Inflammatory macrophage treated with lipopolysaccharide for 4 hours (primary cell): ENCODE data around the gene TRPT1.

Experiments
- DNase-seq: peaks from one replicate; pipeline ENCODE4 v3.0.0-alpha.2; 2020

TRPT1 gene

GRCh38 chr11:64225608-64226506, at the start of gene TRPT1, which contains the start of gene NUDT22:
TRPT1 (minus strand) TSS chr11:64226186; CDS start chr11:64225860, 326 bp downstream.
NUDT22 (plus strand) TSS chr11:64226274; CDS start chr11:64226653, 379 bp downstream.
- peak; percentile 89 for DNase-seq

- no peak for DNase-seq
Measured at GRCh38 chr11:64275031-64275800, 49.2 kb upstream of the TRPT1 start.

GRCh38 chr11:64269540-64270220, 43.7 kb upstream of the TRPT1 start:
- peak; percentile 100 for DNase-seq

- peak; percentile 55 for DNase-seq
Measured at GRCh38 chr11:64268893-64269539, 43.0 kb upstream of the TRPT1 start.

- DNase-seq: peak; percentile 45
Measured at GRCh38 chr11:64268025-64268892, 42.3 kb upstream of the TRPT1 start.

- DNase-seq: no peak
Measured at GRCh38 chr11:64267207-64267945, 41.4 kb upstream of the TRPT1 start.

GRCh38 chr11:64266339-64266738, 40.4 kb upstream of the TRPT1 start:
- DNase-seq: no peak

- DNase-seq: no peak
Measured at GRCh38 chr11:64265176-64266160, 39.5 kb upstream of the TRPT1 start.

GRCh38 chr11:64264371-64264852, 38.4 kb upstream of the TRPT1 start:
- DNase-seq: no peak

GRCh38 chr11:64263947-64264317, 37.9 kb upstream of the TRPT1 start:
- no peak for DNase-seq

GRCh38 chr11:64263021-64263946, 37.3 kb upstream of the TRPT1 start:
- DNase-seq: no peak

- DNase-seq: no peak
Measured at GRCh38 chr11:64262271-64263002, 36.5 kb upstream of the TRPT1 start.

GRCh38 chr11:64261556-64262080, 35.6 kb upstream of the TRPT1 start:
- DNase-seq: no peak

- DNase-seq: no peak
Measured at GRCh38 chr11:64260147-64260708, 34.2 kb upstream of the TRPT1 start.

- DNase-seq: peak; percentile 49
Measured at GRCh38 chr11:64259533-64260067, 33.6 kb upstream of the TRPT1 start.

GRCh38 chr11:64258946-64259532, 33.1 kb upstream of the TRPT1 start:
- DNase-seq: no peak
